Islet of Langerhans (tissue), 1 donor: ENCODE data around the gene TFR2.

Experiments
- FAIRE-seq: peaks from one replicate; lab custom pipeline; 2011; peaks lifted over from hg19 to GRCh38; lab: Jason Lieb, UNC

TFR2 gene

GRCh38 chr7:100641463-100641859, at the start of gene TFR2:
TSS of gene TFR2 (minus strand) at chr7:100641552. CDS start at chr7:100641509, 43 bp downstream.
- FAIRE-seq, result no peak

DNA sequence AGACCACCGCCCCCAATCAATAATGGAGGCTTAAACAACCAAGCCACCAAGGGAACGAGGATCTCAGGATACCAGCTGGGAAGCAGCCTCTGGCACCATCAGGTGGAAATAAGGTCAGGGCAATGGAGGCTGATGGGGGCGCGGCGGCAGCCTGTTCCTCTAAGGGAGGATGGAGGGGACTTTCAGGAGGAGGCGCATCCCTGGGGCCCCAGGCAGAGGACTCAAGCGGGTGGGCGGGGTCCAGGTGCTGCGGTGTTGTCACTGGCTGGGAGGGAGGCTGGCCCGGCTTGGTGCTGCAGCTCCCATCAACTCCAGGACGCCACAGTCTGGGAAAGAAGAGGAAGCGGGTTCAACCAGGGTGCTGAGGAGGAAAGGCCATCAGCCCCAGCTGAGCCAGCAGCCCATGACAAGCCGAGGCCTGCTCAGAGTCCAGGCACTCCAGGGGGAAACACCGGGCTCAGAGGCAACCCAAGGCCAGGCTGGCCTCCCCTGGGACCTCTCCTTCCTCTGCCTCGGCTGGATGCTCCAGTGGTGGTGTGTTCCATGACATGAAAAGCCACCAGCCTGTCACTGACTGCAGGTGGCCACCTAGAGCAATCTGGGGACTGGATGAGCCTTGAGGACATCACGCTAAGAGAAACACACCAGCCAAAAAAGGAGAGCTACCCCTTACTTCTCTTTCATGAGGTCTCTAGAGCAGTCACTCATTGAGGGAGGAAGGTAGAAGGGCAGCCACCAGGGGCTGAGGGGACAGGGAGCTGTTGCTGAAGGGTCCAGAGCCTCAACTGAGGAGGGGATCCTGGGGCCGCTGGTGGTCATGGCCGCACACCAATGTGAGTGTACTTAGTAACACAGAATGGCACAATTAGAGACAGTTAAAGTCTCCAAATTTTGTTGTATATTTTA, 48.1 kb upstream of the TFR2 start:
- no peak for FAIRE-seq

DNA sequence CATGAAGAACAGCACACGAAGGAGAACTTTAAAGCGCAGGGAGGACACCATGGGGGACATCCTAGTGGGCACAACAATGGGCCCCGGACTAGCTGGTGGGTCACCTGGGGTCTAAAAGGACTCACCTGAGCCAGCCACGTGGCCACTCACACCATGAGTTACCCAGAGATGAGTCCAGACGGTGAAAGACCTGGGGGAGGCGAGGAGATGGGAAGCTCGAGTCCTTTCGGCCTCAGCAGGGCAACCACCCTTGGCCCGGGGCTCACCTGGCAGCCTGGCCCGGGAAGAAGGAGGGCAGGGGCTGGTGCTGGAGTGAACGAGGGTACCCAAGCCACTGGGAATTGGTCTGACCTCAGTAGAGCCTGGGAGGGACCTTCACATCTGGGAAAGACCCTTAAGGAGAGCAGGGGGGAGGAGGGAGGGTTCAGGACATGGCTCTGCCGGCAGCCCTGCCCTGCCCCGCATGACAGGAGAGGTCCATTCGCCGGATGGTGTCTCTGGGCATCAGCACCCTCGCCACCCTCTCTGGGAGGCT, 47.0 kb upstream of the TFR2 start:
- no peak for FAIRE-seq

DNA sequence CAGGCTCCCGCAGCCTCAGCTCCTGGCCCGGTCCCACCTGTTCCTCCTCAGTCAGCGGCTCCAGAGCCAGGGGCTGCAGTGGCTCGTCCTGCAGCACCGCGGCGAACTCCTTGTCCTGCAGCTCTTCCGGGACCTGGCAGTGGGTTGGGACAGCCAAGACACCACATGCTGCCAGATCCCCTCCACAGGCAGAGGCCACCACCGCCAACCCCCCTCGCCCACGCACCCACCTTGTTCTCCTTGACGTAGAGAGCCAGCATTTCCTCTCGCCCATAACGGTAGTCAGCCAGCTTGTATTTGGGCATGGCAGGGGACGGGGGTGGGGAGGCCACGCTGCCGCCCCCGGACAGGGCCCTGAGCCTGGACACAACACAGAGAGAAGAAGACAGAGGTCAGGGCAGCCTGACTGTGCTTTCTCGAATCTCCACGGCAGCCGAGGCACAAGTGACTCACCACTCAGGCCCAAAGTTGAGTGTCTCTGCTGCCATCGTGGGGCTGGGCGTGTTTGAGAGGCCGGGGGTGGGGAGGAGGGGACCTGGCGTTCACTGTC, 46.5 kb upstream of the TFR2 start:
- no peak for FAIRE-seq

DNA sequence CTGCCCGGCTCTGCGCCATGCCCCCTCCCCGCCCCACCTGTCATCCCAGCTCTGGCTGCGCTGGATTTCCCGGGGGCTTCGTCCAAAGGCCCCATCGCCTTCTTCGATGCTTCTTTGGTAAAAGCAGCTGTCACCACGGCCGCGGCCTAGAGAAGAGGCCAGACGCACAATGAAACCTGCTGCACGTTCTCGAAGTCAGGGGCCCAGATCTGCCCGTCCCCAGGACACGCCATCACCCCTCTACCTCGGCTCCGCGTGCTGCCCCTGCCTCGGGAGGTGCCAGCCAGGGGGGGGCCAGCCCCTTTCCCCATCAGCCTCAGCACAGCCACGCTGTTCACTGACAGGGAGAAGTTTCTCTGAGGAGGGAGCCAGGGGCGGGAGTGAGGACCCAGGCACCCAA, 45.9 kb upstream of the TFR2 start:
- no peak for FAIRE-seq

DNA sequence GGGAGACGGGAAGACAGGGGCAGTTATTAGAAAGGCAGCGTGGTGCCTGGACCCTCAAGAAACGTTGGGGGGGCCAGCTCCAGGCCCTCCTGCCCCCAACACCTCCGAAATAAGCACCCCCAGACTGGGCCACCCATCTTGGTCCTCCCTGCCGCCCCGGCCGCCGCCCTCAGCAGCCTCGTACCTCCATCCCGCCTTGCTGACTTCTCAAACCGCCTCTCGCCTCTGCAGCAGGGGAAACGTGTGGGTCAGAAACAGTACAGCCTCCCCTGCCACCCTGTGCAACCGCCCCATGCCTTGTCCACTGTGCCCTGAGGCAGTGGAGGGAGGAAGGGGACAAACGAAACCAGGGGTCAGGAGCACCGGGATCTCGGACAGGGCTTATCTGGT, 45.5 kb upstream of the TFR2 start:
- no peak for FAIRE-seq

DNA sequence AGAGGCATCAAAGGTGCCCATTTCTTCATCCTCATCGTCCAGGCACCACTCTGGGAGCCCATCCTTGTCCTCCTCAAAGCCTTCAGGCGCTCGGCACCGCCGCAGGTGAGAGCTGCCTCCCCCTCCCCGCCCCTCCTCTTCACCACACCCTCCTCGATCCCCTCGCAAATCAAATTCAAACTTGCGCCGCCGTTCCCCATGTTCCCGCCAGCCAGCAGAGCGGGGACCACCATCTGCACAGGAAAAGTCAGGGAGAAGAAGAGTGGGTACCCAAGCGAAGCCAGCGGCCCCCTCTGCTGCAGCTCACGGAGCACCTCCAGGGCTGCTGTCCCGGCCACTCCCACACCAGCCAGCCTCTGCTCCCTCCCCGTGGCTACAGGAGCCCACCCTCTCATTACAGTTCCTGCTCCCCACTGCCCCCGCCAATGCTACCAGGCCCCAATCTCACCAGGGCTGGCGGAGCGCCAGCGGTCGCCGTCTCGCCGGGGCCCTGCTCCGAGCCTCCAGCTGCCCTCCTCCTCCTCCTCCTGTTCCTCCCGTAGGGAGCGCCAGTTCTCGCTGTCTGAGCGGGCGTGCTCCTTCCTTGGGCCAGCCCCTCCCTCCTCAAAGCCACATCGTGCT, 45.0 kb upstream of the TFR2 start:
- FAIRE-seq, result no peak

GRCh38 chr7:100685631-100686145, 44.3 kb upstream of the TFR2 start:
- no peak for FAIRE-seq

GRCh38 chr7:100685049-100685605, 43.8 kb upstream of the TFR2 start:
- FAIRE-seq, result no peak

DNA sequence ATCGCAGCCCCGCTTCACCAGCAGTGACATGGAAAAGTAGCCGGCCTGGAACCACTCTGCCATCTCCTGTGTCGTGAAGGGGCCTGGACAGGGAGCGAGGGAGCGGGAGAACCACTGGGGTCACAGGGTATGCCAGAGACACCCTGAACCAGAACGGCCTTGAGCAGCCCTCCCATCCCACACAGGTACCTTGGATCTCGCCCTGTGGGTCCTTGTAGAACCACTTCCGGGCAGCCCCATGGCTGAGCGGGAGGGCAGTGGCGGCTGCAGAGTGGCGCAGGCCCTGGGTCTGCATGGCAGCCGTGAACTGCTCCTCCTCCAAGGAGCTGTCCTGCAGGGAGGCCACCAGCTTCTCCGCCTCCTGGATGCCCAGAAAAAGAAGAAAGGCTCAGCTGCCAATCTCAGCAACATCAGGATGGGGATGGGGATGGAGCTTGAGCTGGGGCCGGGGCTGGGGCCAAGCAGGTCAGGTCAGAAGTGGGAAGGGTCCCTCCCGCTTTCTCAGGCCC, 43.2 kb upstream of the TFR2 start:
- FAIRE-seq, result no peak

DNA sequence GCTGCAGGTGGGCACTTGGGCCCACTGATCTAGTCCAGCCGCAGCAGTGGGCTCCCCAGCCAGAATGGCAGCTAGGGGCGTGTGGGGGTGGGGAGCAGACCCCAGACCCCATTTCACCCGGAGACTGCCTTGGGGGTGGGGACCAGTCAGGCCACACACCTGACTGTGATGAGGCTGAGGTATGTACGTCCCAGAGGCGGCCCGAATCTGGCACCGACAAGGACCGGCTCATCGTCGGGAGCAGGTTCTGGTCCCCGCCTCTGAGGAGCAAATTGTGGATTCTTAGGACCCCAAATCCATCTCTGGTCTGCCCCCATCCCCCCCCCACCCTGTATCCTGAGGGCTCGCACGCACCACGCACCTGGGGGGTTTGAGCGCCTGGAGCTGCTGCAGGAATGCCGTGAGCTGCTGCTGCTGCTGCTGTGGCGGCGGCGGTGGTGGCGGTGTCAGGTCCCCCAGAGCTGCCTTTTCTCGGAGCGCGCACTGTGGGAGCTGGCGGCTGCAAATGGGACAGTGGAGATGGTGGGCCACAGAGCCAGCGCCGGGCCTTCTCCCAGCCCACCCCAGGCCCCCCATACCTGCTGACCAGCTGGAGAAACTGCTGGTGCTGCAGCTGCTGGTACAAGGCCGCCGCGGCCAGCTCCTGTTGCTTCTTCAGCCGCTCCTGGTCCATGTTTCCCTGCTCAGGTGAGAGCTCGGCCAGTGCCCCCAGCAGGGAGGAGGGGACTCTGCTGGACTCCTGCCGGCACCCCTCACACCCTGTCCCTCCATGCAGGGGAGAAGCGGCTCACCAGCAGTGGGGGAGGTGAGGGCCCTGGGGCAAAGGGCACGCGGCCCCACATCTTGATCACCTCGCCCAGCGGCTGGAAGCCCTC, 42.5 kb upstream of the TFR2 start:
- FAIRE-seq, result no peak

DNA sequence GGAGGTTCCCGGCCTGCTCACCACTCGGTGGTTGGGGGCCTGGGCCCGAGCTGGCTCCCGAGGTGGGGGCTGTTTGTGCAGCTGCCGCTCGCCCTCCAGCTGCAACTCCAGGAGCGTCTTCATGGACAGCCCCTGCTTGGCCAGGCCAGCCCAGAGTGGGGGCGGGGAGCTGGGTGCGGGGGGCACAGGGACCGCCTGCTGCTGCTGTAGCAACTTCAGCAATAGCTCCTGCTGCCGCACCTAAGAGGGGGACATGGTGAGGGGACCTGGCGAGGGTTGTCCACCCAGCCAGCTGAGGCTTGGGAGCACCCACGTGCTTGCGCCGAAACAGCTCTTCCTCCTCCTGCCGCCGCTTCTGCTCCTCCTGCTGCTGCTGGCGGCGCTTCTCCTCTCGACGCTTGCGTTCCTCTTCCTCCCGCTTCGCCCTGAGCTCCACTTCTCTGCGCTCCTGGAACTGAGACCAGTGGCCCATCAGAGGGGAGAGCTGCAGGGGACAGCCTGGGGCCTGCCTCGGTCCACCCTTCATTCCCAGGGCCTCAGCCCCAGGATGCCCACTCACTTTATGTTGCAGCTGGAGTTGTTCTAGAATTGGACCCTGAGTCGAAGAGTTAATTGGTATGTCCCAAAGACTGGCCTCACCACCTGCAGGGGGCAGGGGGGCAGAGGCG, 41.8 kb upstream of the TFR2 start:
- FAIRE-seq, result no peak

- FAIRE-seq, result no peak
These were observed 40.9 kb upstream of the TFR2 start for GRCh38 chr7:100682228-100682741.

DNA sequence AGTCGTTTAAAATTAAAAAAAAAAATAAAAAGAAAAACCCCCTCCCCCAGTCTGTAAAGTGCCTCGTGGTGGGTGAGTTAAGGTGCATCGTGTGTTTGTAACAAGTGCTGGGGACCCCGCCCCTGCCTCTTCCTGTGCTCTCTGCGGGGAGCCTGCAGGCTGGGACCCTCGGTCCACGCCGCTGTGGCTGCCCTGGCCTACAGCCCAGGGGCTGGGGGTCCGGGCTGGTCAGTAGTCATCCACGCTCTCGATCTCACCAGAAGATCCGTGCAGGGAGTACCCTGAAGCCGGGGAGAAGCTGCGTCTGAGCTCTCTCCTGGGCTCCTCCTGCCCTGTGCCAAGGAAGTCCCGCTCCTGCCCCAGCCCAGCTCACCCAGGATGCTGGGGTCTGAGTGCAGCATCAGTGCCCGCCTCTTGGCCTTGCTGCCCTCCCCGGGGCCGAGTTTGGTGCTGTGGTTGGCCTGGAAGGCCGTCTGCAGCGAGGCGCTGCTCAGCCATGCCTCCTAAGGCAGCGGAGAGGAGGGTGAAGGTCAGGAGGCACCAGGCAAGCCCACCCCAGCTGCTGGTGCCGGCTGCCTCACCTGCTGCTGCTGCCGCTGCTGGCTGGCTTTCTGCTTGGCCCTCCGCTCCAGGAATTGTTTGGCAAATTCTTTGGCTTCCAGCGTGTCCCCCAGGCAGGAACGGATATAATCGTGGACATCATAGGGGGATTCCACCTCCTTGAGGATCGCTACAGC, 40.3 kb upstream of the TFR2 start:
- FAIRE-seq, result no peak

DNA sequence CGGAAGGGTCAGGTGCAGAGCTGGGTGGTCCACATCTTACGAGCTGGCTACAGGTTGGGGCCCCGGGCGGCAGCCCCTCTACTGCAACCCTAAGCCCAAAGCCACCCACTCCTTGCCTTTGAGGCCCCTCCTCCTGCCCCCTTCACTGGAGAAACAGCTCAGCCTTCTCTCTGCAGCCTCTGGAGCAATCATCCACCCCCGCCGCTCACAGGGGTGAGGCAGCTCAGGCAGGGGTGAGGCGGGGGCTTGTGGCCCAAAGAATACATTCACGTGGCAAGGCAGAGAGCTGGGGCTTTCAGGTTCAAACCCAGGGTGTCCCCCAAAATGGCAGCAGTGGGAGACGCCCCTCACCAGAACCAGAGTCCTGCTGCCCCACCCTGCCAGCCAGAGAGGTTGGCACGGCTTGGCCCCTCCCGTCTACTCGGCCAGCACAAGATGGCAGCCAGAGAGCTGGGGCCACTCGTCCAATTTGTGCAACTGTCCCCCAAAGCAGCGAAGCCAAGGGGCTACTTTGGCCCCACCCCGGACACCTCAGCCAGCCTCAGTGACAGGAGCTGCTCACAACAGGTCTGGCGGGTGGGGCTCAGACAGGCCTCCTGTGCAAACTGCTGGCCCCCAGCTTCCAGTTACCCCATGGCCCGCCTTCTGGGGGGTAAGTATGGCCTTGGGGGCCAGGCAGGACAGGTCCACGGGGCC, 39.4 kb upstream of the TFR2 start:
- no peak for FAIRE-seq

DNA sequence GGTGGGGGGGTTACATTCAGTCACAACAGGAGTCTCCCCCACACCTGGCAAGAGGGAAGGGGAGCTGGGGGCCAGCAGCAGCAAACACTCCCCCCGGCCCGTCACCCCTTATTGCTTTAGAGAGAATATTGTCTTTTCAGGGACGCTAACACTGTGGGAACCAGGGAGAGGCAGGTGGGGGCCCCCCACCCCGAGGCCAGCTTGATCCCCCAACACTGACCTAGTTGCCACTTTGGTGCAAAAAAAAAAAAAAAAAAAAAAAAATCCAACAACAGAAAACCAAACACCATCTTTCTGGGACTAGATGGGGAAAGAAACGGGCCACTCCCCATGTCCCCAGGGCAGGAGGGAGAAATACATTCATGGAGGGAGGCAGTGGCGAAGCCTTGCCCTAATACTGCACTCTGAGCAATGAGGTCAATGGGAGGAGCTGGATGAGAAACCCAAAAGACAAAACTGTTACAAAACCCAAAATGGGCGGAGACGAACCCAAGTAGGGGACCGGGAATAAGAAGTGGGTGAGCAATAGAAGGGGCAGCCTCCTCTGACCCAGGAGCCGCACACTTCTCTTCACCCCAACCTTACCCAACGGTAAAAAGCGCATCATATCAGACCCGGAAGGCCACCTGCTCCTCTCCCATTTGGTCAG, 38.7 kb upstream of the TFR2 start:
- FAIRE-seq, result no peak

GRCh38 chr7:100679129-100679926, 38.0 kb upstream of the TFR2 start:
- no peak for FAIRE-seq
